Measurements from ENCODE around the gene ETS1. TPM values are rescaled to one million over a fixed set of nuclear protein-coding genes. Genes with fewer than 3 reads are reported as not detected.

Gene ETS1
- total RNA-seq, 1 experiment from 2014 or later, result 1.1 TPM

GRCh38 chr11:128595775-128596174 is 8.4 kb upstream of the ETS1 start:
- no peak for TF ChIP-seq CTCF (IDR thresholded peaks at IDR 0.05; ENCODE audit: insufficient read depth in 1 of 2, low read depth in 1 of 2, low read length in 1 of 2, severe bottlenecking in 1 of 2, unreplicated experiment in 1 of 2)
- H3K36me3 ChIP-seq (ENCODE audit: control insufficient read depth, insufficient read depth, low read length), result no peaks in the 10 kb centered on the region
- H3K9me3 ChIP-seq, result no peaks in the 10 kb centered on the region
- H3K4me1 ChIP-seq, result no peaks in the 10 kb centered on the region
- ChIA-PET CTCF (no interaction called here), POLR2A (no interaction called here)
- peaks cover 2% of the 10 kb centered on the region for H3K27me3 ChIP-seq (replicated peaks; ENCODE audit: control insufficient read depth, insufficient read depth, low read length)
- BruUV-seq (replicated peaks), result no TSS peak
- DNase-seq, result no peak
- no peak overlapping the region for H3K27ac Mint-ChIP-seq (ENCODE audit: unreplicated experiment)
- intact Hi-C loops (cut with micrococcal nuclease; ENCODE audit: unreplicated experiment), result no loop called here
- H3K4me3 Mint-ChIP-seq (ENCODE audit: unreplicated experiment), result no peak overlapping the region
- peaks cover 39% of the 10 kb centered on the region for H3K27me3 Mint-ChIP-seq (ENCODE audit: insufficient read depth, unreplicated experiment)
- no peaks in the 10 kb centered on the region for H3K4me1 Mint-ChIP-seq (ENCODE audit: low read depth, unreplicated experiment)
- no peaks in the 10 kb centered on the region for H3K36me3 Mint-ChIP-seq (ENCODE audit: insufficient read depth, unreplicated experiment)
- no peaks in the 10 kb centered on the region for H3K9me3 Mint-ChIP-seq (ENCODE audit: unreplicated experiment)
- no peak overlapping the region for H3K4me3 ChIP-seq (ENCODE audit: low read depth, low read length)

GRCh38 chr11:128595221-128595620 is 7.9 kb upstream of the ETS1 start:
- H3K27me3 ChIP-seq (replicated peaks; ENCODE audit: control insufficient read depth, insufficient read depth, low read length), result peaks cover 2% of the 10 kb centered on the region
- Mint-ChIP-seq H3K9me3 (ENCODE audit: unreplicated experiment) (no peaks in the 10 kb centered on the region), H3K27me3 (ENCODE audit: insufficient read depth, unreplicated experiment) (peaks cover 37% of the 10 kb centered on the region), H3K4me1 (ENCODE audit: low read depth, unreplicated experiment) (no peaks in the 10 kb centered on the region), H3K4me3 (ENCODE audit: unreplicated experiment) (no peak overlapping the region), H3K27ac (ENCODE audit: unreplicated experiment) (no peak overlapping the region), H3K36me3 (ENCODE audit: insufficient read depth, unreplicated experiment) (no peaks in the 10 kb centered on the region)
- DNase-seq, result no peak
- no peaks in the 10 kb centered on the region for H3K9me3 ChIP-seq
- BruUV-seq (replicated peaks), result no TSS peak
- ChIA-PET POLR2A (no interaction called here), CTCF (interaction anchor here (0.6 kb wide), 1 partner anchor 183 kb away, joined by 4 read pairs; no protein-coding TSS in a partner anchor)
- TF ChIP-seq CTCF (IDR thresholded peaks at IDR 0.05; ENCODE audit: insufficient read depth in 1 of 2, low read depth in 1 of 2, low read length in 1 of 2, severe bottlenecking in 1 of 2, unreplicated experiment in 1 of 2), result no peak
- no peaks in the 10 kb centered on the region for H3K36me3 ChIP-seq (ENCODE audit: control insufficient read depth, insufficient read depth, low read length)
- intact Hi-C loops (cut with micrococcal nuclease; ENCODE audit: unreplicated experiment), result no loop called here
- H3K4me3 ChIP-seq (ENCODE audit: low read depth, low read length), result no peak overlapping the region
- no peaks in the 10 kb centered on the region for H3K4me1 ChIP-seq

- ChIA-PET CTCF (no interaction called here), POLR2A (no interaction called here)
- Mint-ChIP-seq H3K27ac (ENCODE audit: unreplicated experiment) (no peak overlapping the region), H3K27me3 (ENCODE audit: insufficient read depth, unreplicated experiment) (peaks cover 37% of the 10 kb centered on the region), H3K36me3 (ENCODE audit: insufficient read depth, unreplicated experiment) (no peaks in the 10 kb centered on the region), H3K4me1 (ENCODE audit: low read depth, unreplicated experiment) (no peaks in the 10 kb centered on the region), H3K4me3 (ENCODE audit: unreplicated experiment) (no peak overlapping the region), H3K9me3 (ENCODE audit: unreplicated experiment) (no peaks in the 10 kb centered on the region)
- no peaks in the 10 kb centered on the region for H3K36me3 ChIP-seq (ENCODE audit: control insufficient read depth, insufficient read depth, low read length)
- no peaks in the 10 kb centered on the region for H3K4me1 ChIP-seq
- no TSS peak for BruUV-seq (replicated peaks)
- intact Hi-C loops (cut with micrococcal nuclease; ENCODE audit: unreplicated experiment), result no loop called here
- no peaks in the 10 kb centered on the region for H3K9me3 ChIP-seq
- no peak overlapping the region for H3K4me3 ChIP-seq (ENCODE audit: low read depth, low read length)
- TF ChIP-seq CTCF (IDR thresholded peaks at IDR 0.05; ENCODE audit: insufficient read depth in 1 of 2, low read depth in 1 of 2, low read length in 1 of 2, severe bottlenecking in 1 of 2, unreplicated experiment in 1 of 2), result no peak
- H3K27me3 ChIP-seq (replicated peaks; ENCODE audit: control insufficient read depth, insufficient read depth, low read length), result peaks cover 2% of the 10 kb centered on the region
- DNase-seq, result no peak
Measured at GRCh38 chr11:128594226-128594625, 6.9 kb upstream of the ETS1 start.

All from Caco-2 (cell line).